ENCODE data around the gene EZH1.

The EZH1 gene

DNA sequence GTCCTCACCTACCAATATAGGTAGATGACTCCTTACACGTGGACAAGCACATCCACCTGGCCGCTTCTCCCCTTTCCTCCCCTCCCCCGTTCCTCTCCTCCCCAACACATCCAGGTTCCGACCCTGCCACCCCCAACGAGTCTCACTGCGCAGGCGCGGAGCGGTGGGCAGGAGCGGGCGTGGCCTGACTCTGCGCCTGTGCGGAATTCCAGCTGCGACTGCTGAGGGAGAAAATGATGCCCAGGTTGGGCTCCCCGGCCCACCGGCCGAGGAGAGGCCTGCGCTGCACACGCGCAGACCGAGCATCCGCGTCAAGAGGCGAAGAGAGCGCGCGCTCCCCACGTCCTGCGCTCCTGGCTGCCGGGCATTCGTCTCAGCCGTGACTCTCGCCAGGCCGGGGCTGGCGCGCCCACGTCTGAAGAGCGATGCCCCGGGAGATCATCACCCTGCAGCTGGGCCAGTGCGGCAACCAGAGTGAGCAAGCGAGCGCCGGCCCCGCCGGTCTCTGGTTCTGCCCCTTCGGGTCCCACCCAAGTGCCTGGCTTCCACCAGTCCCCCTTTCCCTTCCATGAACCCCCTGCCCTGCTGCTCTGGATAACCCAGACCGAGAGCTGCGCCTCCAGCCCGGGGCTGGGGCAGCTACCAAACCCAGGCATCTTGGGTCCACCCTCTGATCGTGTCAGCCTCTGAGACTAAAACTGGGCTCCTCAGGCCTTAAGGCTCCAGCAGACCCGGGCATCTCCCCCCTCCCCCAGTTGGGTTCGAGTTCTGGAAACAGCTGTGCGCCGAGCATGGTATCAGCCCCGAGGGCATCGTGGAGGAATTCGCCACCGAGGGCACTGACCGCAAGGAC, 85.5 kb downstream of the EZH1 start, which contains the start of gene TUBG2:
Gene TUBG2 (plus strand): TSS at position 206 of the 853 bp plus-strand sequence. CDS start 220 bp downstream, at position 426.
- TF ChIP-seq RAD21 (IDR thresholded peaks at IDR 0.05; ENCODE audit: low read depth) = no peak
- peak; percentile 75 for TF ChIP-seq YY1 (IDR thresholded peaks at IDR 0.05; ENCODE audit: low read depth)
- peak; percentile 77 for TF ChIP-seq TEAD4 (IDR thresholded peaks at IDR 0.05)
- TF ChIP-seq EGR1 (IDR thresholded peaks at IDR 0.05) = no peak
- 0 out of 2 replicates have a peak, but pooled peaks have one; percentile 14 for TF ChIP-seq ZBTB7A (IDR thresholded peaks at IDR 0.05; ENCODE audit: low read depth)
- TF ChIP-seq CEBPB (IDR thresholded peaks at IDR 0.05) = no peak
- 0 out of 2 replicates have a peak, but pooled peaks have one; percentile 57 for TF ChIP-seq TCF12 (IDR thresholded peaks at IDR 0.05; ENCODE audit: low read depth)
- no peak for TF ChIP-seq NFIC (IDR thresholded peaks at IDR 0.05)
- TF ChIP-seq MAX (IDR thresholded peaks at IDR 0.05) = peak; percentile 76
- TF ChIP-seq, protein P1, sequence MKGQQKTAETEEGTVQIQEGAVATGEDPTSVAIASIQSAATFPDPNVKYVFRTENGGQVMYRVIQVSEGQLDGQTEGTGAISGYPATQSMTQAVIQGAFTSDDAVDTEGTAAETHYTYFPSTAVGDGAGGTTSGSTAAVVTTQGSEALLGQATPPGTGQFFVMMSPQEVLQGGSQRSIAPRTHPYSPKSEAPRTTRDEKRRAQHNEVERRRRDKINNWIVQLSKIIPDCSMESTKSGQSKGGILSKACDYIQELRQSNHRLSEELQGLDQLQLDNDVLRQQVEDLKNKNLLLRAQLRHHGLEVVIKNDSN (IDR thresholded peaks at IDR 0.05) = 0 out of 2 replicates have a peak, but pooled peaks have one; percentile 6
- TF ChIP-seq TAF1 (IDR thresholded peaks at IDR 0.05; ENCODE audit: low read depth) = peak; percentile 75

- TF ChIP-seq FOXM1 (IDR thresholded peaks at IDR 0.05; ENCODE audit: borderline replicate concordance, low read depth) (no peak), TAF1 (IDR thresholded peaks at IDR 0.05; ENCODE audit: low read depth) (no peak), NFIC (IDR thresholded peaks at IDR 0.05) (no peak), TCF12 (IDR thresholded peaks at IDR 0.05; ENCODE audit: low read depth) (no peak), CEBPB (IDR thresholded peaks at IDR 0.05) (no peak), EGR1 (IDR thresholded peaks at IDR 0.05) (no peak), ZBTB7A (IDR thresholded peaks at IDR 0.05; ENCODE audit: low read depth) (no peak), CREB1 (IDR thresholded peaks at IDR 0.05; ENCODE audit: low read depth) (no peak), RAD21 (IDR thresholded peaks at IDR 0.05; ENCODE audit: low read depth) (no peak), EP300 (IDR thresholded peaks at IDR 0.05; ENCODE audit: borderline replicate concordance) (no peak), YY1 (IDR thresholded peaks at IDR 0.05; ENCODE audit: low read depth) (no peak), TEAD4 (IDR thresholded peaks at IDR 0.05) (no peak), REST (IDR thresholded peaks at IDR 0.05; ENCODE audit: low read depth) (no peak), MAX (IDR thresholded peaks at IDR 0.05) (no peak)
- TF ChIP-seq, protein P1 (IDR thresholded peaks at IDR 0.05) = no peak
These were observed 86.8 kb downstream of the EZH1 start for GRCh38 chr17:42657824-42658588.

GRCh38 chr17:42655528-42655927, 89.3 kb downstream of the EZH1 start:
- TF ChIP-seq CREB1 (IDR thresholded peaks at IDR 0.05; ENCODE audit: low read depth) (no peak), NFIC (IDR thresholded peaks at IDR 0.05) (no peak), FOXM1 (IDR thresholded peaks at IDR 0.05; ENCODE audit: borderline replicate concordance, low read depth) (no peak), YY1 (IDR thresholded peaks at IDR 0.05; ENCODE audit: low read depth) (no peak), CEBPB (IDR thresholded peaks at IDR 0.05) (no peak), TEAD4 (IDR thresholded peaks at IDR 0.05) (no peak), EGR1 (IDR thresholded peaks at IDR 0.05) (no peak), REST (IDR thresholded peaks at IDR 0.05; ENCODE audit: low read depth) (no peak), TCF12 (IDR thresholded peaks at IDR 0.05; ENCODE audit: low read depth) (no peak), RAD21 (IDR thresholded peaks at IDR 0.05; ENCODE audit: low read depth) (no peak), TAF1 (IDR thresholded peaks at IDR 0.05; ENCODE audit: low read depth) (no peak), ZBTB7A (IDR thresholded peaks at IDR 0.05; ENCODE audit: low read depth) (no peak), MAX (IDR thresholded peaks at IDR 0.05) (no peak), EP300 (IDR thresholded peaks at IDR 0.05; ENCODE audit: borderline replicate concordance) (no peak)
- TF ChIP-seq, protein P1 (IDR thresholded peaks at IDR 0.05) = no peak

Data from Ishikawa (cell line).